CD14-positive monocyte (primary cell): ENCODE measurements around the gene SPATA32. TPM values are rescaled to one million over a fixed set of nuclear protein-coding genes. Genes with fewer than 3 reads are reported as not detected.
A peak's percentile ranks its signal among the peaks of the same experiment; 100 is the strongest.
"Not testable (repeated sequence)": the region's sequence is repeated elsewhere in the genome, so short reads cannot be mapped to it uniquely, and the experiment has no call there.

ENCODE experiments used
- DNase-seq, 3 donors: peaks; one replicate each; pipeline ENCODE4 v3.0.0-alpha.2; 2011 to 2022
- H2AFZ ChIP-seq: 2 replicates; pipeline ENCODE4 v1.6.0; 2012; ENCODE audit warnings: mild to moderate bottlenecking, low read depth, low read length, inconsistent platforms; ENCODE audit not compliant: insufficient read depth, poor library complexity, severe bottlenecking
- H3K27ac ChIP-seq, 2 donors: 1 replicate in 1 of 2; 2 replicates in 1 of 2; pipeline ENCODE4 v1.5.1; 2012 to 2013; ENCODE audit warnings: low read length in 2 of 2, control low read depth in 1 of 2, inconsistent platforms in 1 of 2, low read depth in 1 of 2, mild to moderate bottlenecking in 1 of 2
- H3K27me3 ChIP-seq, 2 donors: one replicate each; pipeline versions ENCODE4 v1.6.0 to v1.6.1; 2011 to 2013; ENCODE audit warnings: low read length in 2 of 2; ENCODE audit not compliant: control insufficient read depth in 2 of 2, insufficient read depth in 2 of 2
- H3K36me3 ChIP-seq, 2 donors: replicated peaks in 1 of 2; 1 replicate in 1 of 2; 2 replicates in 1 of 2; pipeline versions ENCODE4 v1.5.1 to v1.6.1; 2012 to 2013; ENCODE audit warnings: low read length in 2 of 2, control low read depth in 1 of 2, inconsistent platforms in 1 of 2, mild to moderate bottlenecking in 1 of 2; ENCODE audit not compliant: insufficient read depth in 2 of 2, control insufficient read depth in 1 of 2
- H3K4me1 ChIP-seq, 2 donors: 1 replicate in 1 of 2; 2 replicates in 1 of 2; pipeline versions ENCODE4 v1.5.1 to v1.6.1; 2012 to 2013; ENCODE audit warnings: low read length in 2 of 2, control low read depth in 1 of 2, inconsistent platforms in 1 of 2, mild to moderate bottlenecking in 1 of 2, moderate library complexity in 1 of 2; ENCODE audit not compliant: insufficient read depth in 2 of 2, control insufficient read depth in 1 of 2
- H3K4me2 ChIP-seq: replicated peaks from 2 replicates; pipeline ENCODE3; 2012; ENCODE audit warnings: low read length, moderate library complexity, mild to moderate bottlenecking; ENCODE audit not compliant: poor library complexity, severe bottlenecking; ENCODE audit errors: extremely low read depth
- H3K4me3 ChIP-seq, 3 experiments: fragments of 200-600 bp in 1 of 3; sonication (generic) in 1 of 3; replicated peaks in 1 of 3; 1 replicate in 2 of 3; 2 replicates in 1 of 3; pipeline ENCODE4 v1.5.1; 2011 to 2013; ENCODE audit warnings: low read length in 3 of 3, mild to moderate bottlenecking in 3 of 3, control low read depth in 2 of 3, low read depth in 2 of 3, inconsistent platforms in 1 of 3, moderate library complexity in 1 of 3
- H3K79me2 ChIP-seq: 2 replicates; pipeline ENCODE4 v1.6.0; 2012; ENCODE audit warnings: mild to moderate bottlenecking, control low read depth, inconsistent platforms, low read length, moderate library complexity; ENCODE audit not compliant: insufficient read depth
- H3K9ac ChIP-seq: 2 replicates; pipeline ENCODE4 v1.6.0; 2017; ENCODE audit warnings: low read length, mild to moderate bottlenecking; ENCODE audit not compliant: insufficient read depth, poor library complexity, severe bottlenecking
- H3K9me3 ChIP-seq, 2 donors: replicated peaks in 1 of 2; 1 replicate in 1 of 2; 2 replicates in 1 of 2; pipeline versions ENCODE4 v1.5.1 to v1.6.1; 2012 to 2013; ENCODE audit warnings: low read length in 2 of 2, control low read depth in 1 of 2; ENCODE audit not compliant: control insufficient read depth in 1 of 2, insufficient read depth in 1 of 2
- H4K20me1 ChIP-seq: 2 replicates; pipeline ENCODE4 v1.6.0; 2012; ENCODE audit warnings: mild to moderate bottlenecking, low read length, control low read depth, moderate library complexity; ENCODE audit not compliant: insufficient read depth
- H3K27ac Mint-ChIP-seq, 7 donors: one replicate each; pipeline ENCODE4 v1.8.0; 2020; ENCODE audit warnings: mild to moderate bottlenecking in 7 of 7, mixed read lengths in 7 of 7, moderate library complexity in 6 of 7, inconsistent platforms in 2 of 7
- H3K27me3 Mint-ChIP-seq, 3 donors: one replicate each; pipeline ENCODE4 v1.8.0; 2021 to 2022; ENCODE audit warnings: low read depth in 3 of 3, mild to moderate bottlenecking in 3 of 3, mixed read lengths in 3 of 3, moderate library complexity in 3 of 3, inconsistent platforms in 1 of 3
- H3K36me3 Mint-ChIP-seq, 2 donors: one replicate each; pipeline ENCODE4 v1.8.0; 2020; ENCODE audit warnings: mixed read lengths in 2 of 2, inconsistent platforms in 1 of 2, mild to moderate bottlenecking in 1 of 2
- H3K4me1 Mint-ChIP-seq: one replicate; pipeline ENCODE4 v1.8.0; 2020; ENCODE audit warnings: mild to moderate bottlenecking, mixed read lengths
- H3K4me3 Mint-ChIP-seq, 2 donors: one replicate each; pipeline ENCODE4 v1.8.0; 2020; ENCODE audit warnings: mild to moderate bottlenecking in 2 of 2, mixed read lengths in 2 of 2, moderate library complexity in 1 of 2
- H3K9me3 Mint-ChIP-seq, 7 donors: one replicate each; pipeline ENCODE4 v1.8.0; 2020 to 2022; ENCODE audit warnings: mixed read lengths in 7 of 7, mild to moderate bottlenecking in 6 of 7, moderate library complexity in 6 of 7, inconsistent platforms in 2 of 7
- WGBS: methylation state at CpG from one replicate; pipeline ENCODE4 v1.1.5; 2013; ENCODE audit warnings: missing lambda C conversion rate; ENCODE audit not compliant: insufficient coverage; 5-methylcytosine and 5-hydroxymethylcytosine counted together
- intact Hi-C, 2 donors: fragments of 100-400 bp; cut with micrococcal nuclease; formaldehyde crosslinking; loops; one replicate each; pipeline versions ENCODE4 v1.15.0 to v1.15.1; 2023
- polyA plus RNA-seq, 3 donors: library from polyadenylated mRNA; depleted of rRNA in 1 of 3; unstranded in 2 of 3; stranded (reverse) in 1 of 3; fragments of 300-500 nt in 2 of 3; fragments of >200 nt in 1 of 3; fragmentation: Illumina TruSeq in 2 of 3; gene quantifications; 1 replicate in 2 of 3; 2 replicates in 1 of 3; pipeline ENCODE4 v1.2.3, GENCODE V29; 2012 to 2021
- TF ChIP-seq, protein P1 (sequence below): fragments of 200-600 bp; IDR thresholded peaks from one replicate; pipeline ENCODE4 v1.8.0; 2022; ENCODE audit warnings: antibody characterized with exemption, mild to moderate bottlenecking

The SPATA32 gene
- polyA plus RNA-seq, 3 donors: not detected

DNA sequence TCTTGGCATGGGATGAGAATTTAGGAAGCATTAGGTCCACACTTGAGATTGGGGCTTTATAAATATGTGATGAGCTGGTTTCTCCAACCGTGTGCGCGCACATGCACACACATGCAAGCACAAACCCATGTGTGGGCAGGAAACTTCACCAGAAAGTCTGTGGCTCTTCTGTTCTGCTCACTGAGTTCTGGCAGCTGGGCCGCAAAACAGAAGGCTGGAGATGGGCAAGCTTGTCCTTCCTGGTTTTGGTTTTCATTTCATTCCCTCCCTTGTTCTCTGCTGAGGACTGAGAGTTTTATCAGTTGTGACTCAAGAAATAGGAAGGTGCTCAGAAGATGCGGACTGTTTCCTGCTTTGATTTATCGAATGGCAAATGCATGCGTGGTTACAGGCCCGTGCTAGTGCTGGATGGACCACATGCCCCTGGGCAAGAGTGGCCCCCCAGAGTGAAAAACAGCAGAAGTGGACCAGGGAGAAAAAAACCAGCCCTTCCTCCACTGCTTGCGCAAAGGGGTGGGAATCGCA lies 40.8 kb upstream of the SPATA32 start:
- Mint-ChIP-seq H3K9me3 (peaks cover 0 to 5% (median 0%) of the 10 kb centered on the region in 7 donors), H3K27ac (peak overlapping the region; percentile 74 to 94 (median 89)), H3K27me3 (peaks cover 0 to 2% (median 0%) of the 10 kb centered on the region in 3 donors), H3K36me3 (peaks cover 28 to 30% of the 10 kb centered on the region in 2 donors), H3K4me1 (peaks cover 84% of the 10 kb centered on the region), H3K4me3 (peak overlapping the region; percentile 20 to 53)
- intact Hi-C loops: no loop called here
- Histone ChIP-seq H3K36me3 (peaks cover 2 to 5% of the 10 kb centered on the region in 2 donors), H3K27ac (peak overlapping the region; percentile 64 to 71), H3K4me1 (peaks cover 76 to 94% of the 10 kb centered on the region in 2 donors), H3K27me3 (no peaks in the 10 kb centered on the region), H3K79me2 (peaks cover 87% of the 10 kb centered on the region), H3K4me3 (peak overlapping the region in 1 of 3 experiments; percentile 51), H2AFZ (no peak overlapping the region), H3K4me2 (peak overlapping the region; percentile 62), H3K9ac (no peak overlapping the region), H3K9me3 (no peaks in the 10 kb centered on the region), H4K20me1 (peaks cover 35% of the 10 kb centered on the region)
- 12% methylated on average over 8 of the region's 10 CpGs for WGBS
- peak in 2 of 3 donors; percentile 44 to 47 for DNase-seq
- TF ChIP-seq, protein P1, sequence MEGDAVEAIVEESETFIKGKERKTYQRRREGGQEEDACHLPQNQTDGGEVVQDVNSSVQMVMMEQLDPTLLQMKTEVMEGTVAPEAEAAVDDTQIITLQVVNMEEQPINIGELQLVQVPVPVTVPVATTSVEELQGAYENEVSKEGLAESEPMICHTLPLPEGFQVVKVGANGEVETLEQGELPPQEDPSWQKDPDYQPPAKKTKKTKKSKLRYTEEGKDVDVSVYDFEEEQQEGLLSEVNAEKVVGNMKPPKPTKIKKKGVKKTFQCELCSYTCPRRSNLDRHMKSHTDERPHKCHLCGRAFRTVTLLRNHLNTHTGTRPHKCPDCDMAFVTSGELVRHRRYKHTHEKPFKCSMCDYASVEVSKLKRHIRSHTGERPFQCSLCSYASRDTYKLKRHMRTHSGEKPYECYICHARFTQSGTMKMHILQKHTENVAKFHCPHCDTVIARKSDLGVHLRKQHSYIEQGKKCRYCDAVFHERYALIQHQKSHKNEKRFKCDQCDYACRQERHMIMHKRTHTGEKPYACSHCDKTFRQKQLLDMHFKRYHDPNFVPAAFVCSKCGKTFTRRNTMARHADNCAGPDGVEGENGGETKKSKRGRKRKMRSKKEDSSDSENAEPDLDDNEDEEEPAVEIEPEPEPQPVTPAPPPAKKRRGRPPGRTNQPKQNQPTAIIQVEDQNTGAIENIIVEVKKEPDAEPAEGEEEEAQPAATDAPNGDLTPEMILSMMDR: no peak

DNA sequence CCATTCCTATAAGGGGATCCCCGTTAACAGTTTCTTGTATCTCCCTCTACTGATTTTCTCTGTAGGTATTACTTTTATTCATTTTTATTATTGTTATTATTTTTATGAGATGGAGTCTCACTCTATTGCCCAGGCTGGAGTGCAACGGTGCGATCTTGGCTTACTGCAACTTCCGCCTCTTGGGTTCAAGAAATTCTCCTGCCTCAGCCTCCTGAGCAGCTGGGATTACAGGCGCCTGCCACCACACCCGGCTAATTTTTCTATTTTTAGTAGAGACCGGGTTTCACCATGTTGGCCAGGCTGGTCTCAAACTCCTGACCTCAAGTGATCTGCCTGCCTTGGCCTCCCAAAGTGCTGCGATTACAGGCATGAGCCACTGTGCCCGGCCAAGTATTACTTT lies 40.3 kb upstream of the SPATA32 start:
- intact Hi-C loops, H3K27me3 ChIP-seq, H3K36me3 ChIP-seq, H3K4me3 Mint-ChIP-seq, H3K9ac ChIP-seq, H2AFZ ChIP-seq, DNase-seq, H3K9me3 ChIP-seq, H3K27me3 Mint-ChIP-seq, H3K9me3 Mint-ChIP-seq: not testable (repeated sequence)
- H3K4me2 ChIP-seq: peak overlapping the region; percentile 62
- peaks cover 90% of the 10 kb centered on the region for H3K79me2 ChIP-seq
- Mint-ChIP-seq H3K36me3 (peaks cover 30% of the 10 kb centered on the region in 2 donors), H3K27ac (peak overlapping the region; percentile 74 to 94 (median 89)), H3K4me1 (peaks cover 82% of the 10 kb centered on the region)
- H3K4me3 ChIP-seq: peak overlapping the region in 1 of 3 experiments; percentile 51
- H4K20me1 ChIP-seq: peaks cover 35% of the 10 kb centered on the region
- peaks cover 74 to 94% of the 10 kb centered on the region in 2 donors for H3K4me1 ChIP-seq
- peak overlapping the region; percentile 64 to 71 for H3K27ac ChIP-seq
- 10% methylated on average over 3 of the region's 9 CpGs for WGBS
